Measurements from ENCODE around the gene EREG.

Gene EREG

GRCh38 chr4:74353858-74354257, 11.1 kb upstream of the EREG start:
- DNase-seq = no peak

GRCh38 chr4:74357965-74358364, 7.0 kb upstream of the EREG start:
- DNase-seq = no peak

GRCh38 chr4:74361671-74362070, 3.3 kb upstream of the EREG start:
- no peak for DNase-seq

- DNase-seq = no peak
Measured at GRCh38 chr4:74362347-74362746, 2.6 kb upstream of the EREG start.

GRCh38 chr4:74364256-74364651, 691 bp upstream of the EREG start:
- DNase-seq = no peak

- peak; percentile 16 for DNase-seq
Measured at GRCh38 chr4:74365761-74366160, 816 bp downstream of the EREG start.

GRCh38 chr4:74366367-74366911, 1.5 kb downstream of the EREG start:
- no peak for DNase-seq

- DNase-seq = no peak
Measured at GRCh38 chr4:74367656-74368290, 2.8 kb downstream of the EREG start.

- no peak for DNase-seq
Measured at GRCh38 chr4:74368596-74368995, 3.7 kb downstream of the EREG start.

- DNase-seq = no peak
Measured at GRCh38 chr4:74369855-74370254, 4.9 kb downstream of the EREG start.

- no peak for DNase-seq
Measured at GRCh38 chr4:74370912-74371311, 6.0 kb downstream of the EREG start.

- DNase-seq = no peak
Measured at GRCh38 chr4:74374128-74374527, 9.2 kb downstream of the EREG start.

- DNase-seq = no peak
Measured at GRCh38 chr4:74374561-74375327, 9.8 kb downstream of the EREG start.

GRCh38 chr4:74375824-74376426, 11.0 kb downstream of the EREG start:
- no peak for DNase-seq

- no peak for DNase-seq
Measured at GRCh38 chr4:74376888-74377483, 12.0 kb downstream of the EREG start.

- no peak for DNase-seq
Measured at GRCh38 chr4:74377714-74378113, 12.8 kb downstream of the EREG start.

GRCh38 chr4:74378573-74378972, 13.6 kb downstream of the EREG start:
- no peak for DNase-seq

- no peak for DNase-seq
Measured at GRCh38 chr4:74379912-74380311, 15.0 kb downstream of the EREG start.

- no peak for DNase-seq
Measured at GRCh38 chr4:74385386-74385785, 20.4 kb downstream of the EREG start.

- DNase-seq = no peak
Measured at GRCh38 chr4:74386159-74386558, 21.2 kb downstream of the EREG start.

- DNase-seq = no peak
Measured at GRCh38 chr4:74387790-74388189, 22.8 kb downstream of the EREG start.

- no peak for DNase-seq
Measured at GRCh38 chr4:74389494-74389893, 24.5 kb downstream of the EREG start.

- DNase-seq = no peak
Measured at GRCh38 chr4:74390677-74391076, 25.7 kb downstream of the EREG start.

- no peak for DNase-seq
Measured at GRCh38 chr4:74391346-74391745, 26.4 kb downstream of the EREG start.
